ENCODE data around the gene HECW1.

GRCh38 chr7:43215061-43215460 lies 102.6 kb downstream of the HECW1 start:
- TF ChIP-seq CTCF (IDR thresholded peaks at IDR 0.05) (no peak), POLR2A (IDR thresholded peaks at IDR 0.05) (no peak)
